Esophagus muscularis mucosa (tissue), 3 donors: ENCODE data around the gene NUDC.

Experiments used
- POLR2AphosphoS5 ChIP-seq, 2 donors: sonication (generic); formaldehyde crosslinking; IDR thresholded peaks; one replicate each; pipeline ENCODE4 v1.6.1; 2017; ENCODE audit warnings: antibody characterized with exemption in 2 of 2
- TF ChIP-seq, protein P1 (sequence below), 3 experiments: fragments of 200-600 bp in 2 of 3; fragments of 450-650 bp in 1 of 3; sonication (generic) in 2 of 3; IDR thresholded peaks; one replicate each; pipeline ENCODE4 v1.5.1; 2017 to 2019; ENCODE audit warnings: antibody characterized with exemption in 3 of 3, mild to moderate bottlenecking in 2 of 3, moderate library complexity in 1 of 3

DNA sequence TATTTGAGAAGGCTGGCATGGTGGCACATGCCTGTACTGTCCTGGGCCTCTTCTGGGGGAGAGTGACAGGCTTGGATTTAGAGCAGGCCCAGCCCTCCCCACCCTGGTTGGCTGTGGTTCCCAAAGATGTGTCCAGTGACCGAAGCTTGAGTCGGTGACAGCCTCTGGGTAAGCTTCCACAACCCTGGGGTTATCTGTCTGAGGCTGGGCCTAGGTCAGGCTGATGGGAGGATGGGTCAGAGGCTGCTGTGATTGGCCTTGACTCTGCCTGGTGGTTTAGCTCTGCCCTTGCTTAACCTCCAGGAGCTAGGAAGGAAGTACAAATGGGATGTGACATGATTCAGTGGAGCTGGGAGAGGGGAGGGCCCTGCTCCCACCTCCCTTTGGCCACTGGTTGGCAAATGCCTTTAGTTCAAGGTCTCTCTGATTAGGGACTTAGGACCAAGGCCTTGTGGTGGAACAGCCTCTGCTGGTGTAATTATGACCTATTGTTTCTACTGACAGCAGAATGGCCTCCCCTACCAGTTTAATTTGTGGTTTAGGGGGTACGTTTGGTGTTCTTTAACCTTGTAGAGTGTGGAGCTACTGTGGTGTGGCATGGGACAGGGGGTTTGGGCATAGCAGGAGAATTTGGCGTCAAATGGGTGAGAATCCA is 16.6 kb downstream of the NUDC start:
- no peak for TF ChIP-seq POLR2AphosphoS5 (IDR thresholded peaks at IDR 0.05)
- TF ChIP-seq, protein P1, sequence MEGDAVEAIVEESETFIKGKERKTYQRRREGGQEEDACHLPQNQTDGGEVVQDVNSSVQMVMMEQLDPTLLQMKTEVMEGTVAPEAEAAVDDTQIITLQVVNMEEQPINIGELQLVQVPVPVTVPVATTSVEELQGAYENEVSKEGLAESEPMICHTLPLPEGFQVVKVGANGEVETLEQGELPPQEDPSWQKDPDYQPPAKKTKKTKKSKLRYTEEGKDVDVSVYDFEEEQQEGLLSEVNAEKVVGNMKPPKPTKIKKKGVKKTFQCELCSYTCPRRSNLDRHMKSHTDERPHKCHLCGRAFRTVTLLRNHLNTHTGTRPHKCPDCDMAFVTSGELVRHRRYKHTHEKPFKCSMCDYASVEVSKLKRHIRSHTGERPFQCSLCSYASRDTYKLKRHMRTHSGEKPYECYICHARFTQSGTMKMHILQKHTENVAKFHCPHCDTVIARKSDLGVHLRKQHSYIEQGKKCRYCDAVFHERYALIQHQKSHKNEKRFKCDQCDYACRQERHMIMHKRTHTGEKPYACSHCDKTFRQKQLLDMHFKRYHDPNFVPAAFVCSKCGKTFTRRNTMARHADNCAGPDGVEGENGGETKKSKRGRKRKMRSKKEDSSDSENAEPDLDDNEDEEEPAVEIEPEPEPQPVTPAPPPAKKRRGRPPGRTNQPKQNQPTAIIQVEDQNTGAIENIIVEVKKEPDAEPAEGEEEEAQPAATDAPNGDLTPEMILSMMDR (IDR thresholded peaks at IDR 0.05), result no peak
